H9 (cell line): ENCODE measurements around the gene RASL10A. TPM values are rescaled to one million over a fixed set of nuclear protein-coding genes. Genes with fewer than 3 reads are reported as not detected.

ENCODE experiments used
- DNase-seq: peaks from one replicate; pipeline ENCODE4 v3.0.0-alpha.2; 2017
- H2AFZ ChIP-seq: one replicate; pipeline ENCODE4 v1.6.1; 2013; ENCODE audit warnings: mild to moderate bottlenecking, low read length, control low read depth, moderate library complexity
- H2AK5ac ChIP-seq: 2 replicates; pipeline ENCODE4 v1.6.1; 2013; ENCODE audit warnings: low read length, control low read depth, mixed read lengths; ENCODE audit not compliant: insufficient read length
- H2BK120ac ChIP-seq: one replicate; pipeline ENCODE4 v1.6.1; 2013; ENCODE audit warnings: low read depth, mild to moderate bottlenecking, low read length, control low read depth, inconsistent platforms; ENCODE audit not compliant: poor library complexity, severe bottlenecking
- H2BK12ac ChIP-seq: 2 replicates; pipeline ENCODE4 v1.6.1; 2013; ENCODE audit warnings: low read length, control low read depth, mixed read lengths, low read depth; ENCODE audit not compliant: insufficient read length
- H2BK15ac ChIP-seq: 2 replicates; pipeline ENCODE4 v1.6.1; 2013; ENCODE audit warnings: low read depth, low read length, control low read depth
- H2BK20ac ChIP-seq: one replicate; pipeline ENCODE4 v1.6.1; 2013; ENCODE audit warnings: low read depth, mild to moderate bottlenecking, low read length, control low read depth, inconsistent platforms; ENCODE audit not compliant: poor library complexity, severe bottlenecking
- H2BK5ac ChIP-seq: 2 replicates; pipeline ENCODE4 v1.6.1; 2013; ENCODE audit warnings: low read length, control low read depth, mixed read lengths; ENCODE audit not compliant: insufficient read length
- H3K14ac ChIP-seq: 2 replicates; pipeline ENCODE4 v1.6.1; 2013; ENCODE audit warnings: low read length, control low read depth; ENCODE audit not compliant: insufficient read depth
- H3K18ac ChIP-seq: 2 replicates; pipeline ENCODE4 v1.6.1; 2013; ENCODE audit warnings: low read depth, mild to moderate bottlenecking, mixed read lengths, low read length, control low read depth; ENCODE audit not compliant: insufficient read length
- H3K23ac ChIP-seq: 2 replicates; pipeline ENCODE4 v1.6.1; 2013; ENCODE audit warnings: low read length, control low read depth, mixed read lengths, low read depth; ENCODE audit not compliant: insufficient read length
- H3K23me2 ChIP-seq: 2 replicates; pipeline ENCODE4 v1.6.1; 2013; ENCODE audit warnings: low read depth, mild to moderate bottlenecking, mixed read lengths, low read length, control low read depth; ENCODE audit not compliant: insufficient read length, poor library complexity, severe bottlenecking
- H3K27ac ChIP-seq: 2 replicates; pipeline ENCODE4 v1.5.1; 2013; ENCODE audit warnings: low read length, control low read depth, mixed read lengths, low read depth; ENCODE audit not compliant: insufficient read length
- H3K27me3 ChIP-seq: 2 replicates; pipeline ENCODE4 v1.6.1; 2013; ENCODE audit warnings: low read length, control low read depth, inconsistent platforms; ENCODE audit not compliant: insufficient read depth
- H3K4ac ChIP-seq: 2 replicates; pipeline ENCODE4 v1.6.1; 2013; ENCODE audit warnings: low read depth, mild to moderate bottlenecking, control low read depth, inconsistent platforms, low read length, moderate library complexity
- H3K4me1 ChIP-seq: 2 replicates; pipeline ENCODE4 v1.6.1; 2013; ENCODE audit warnings: low read length, control low read depth, inconsistent platforms; ENCODE audit not compliant: insufficient read depth
- H3K4me2 ChIP-seq: 2 replicates; pipeline ENCODE4 v1.6.1; 2013; ENCODE audit warnings: low read length, control low read depth, mixed read lengths; ENCODE audit not compliant: insufficient read length, insufficient read depth
- H3K56ac ChIP-seq: 2 replicates; pipeline ENCODE4 v1.6.1; 2013; ENCODE audit warnings: low read depth, mild to moderate bottlenecking, mixed read lengths, low read length, control low read depth; ENCODE audit not compliant: insufficient read length
- H3K79me1 ChIP-seq: 2 replicates; pipeline ENCODE4 v1.6.1; 2013; ENCODE audit warnings: low read depth, mild to moderate bottlenecking, moderate library complexity, low read length, control low read depth, inconsistent platforms; ENCODE audit not compliant: insufficient read depth, poor library complexity, severe bottlenecking
- H3K79me2 ChIP-seq: 2 replicates; pipeline ENCODE4 v1.6.1; 2013; ENCODE audit warnings: low read length, control low read depth, inconsistent platforms; ENCODE audit not compliant: insufficient read depth
- H3K9ac ChIP-seq: 2 replicates; pipeline ENCODE4 v1.6.1; 2013; ENCODE audit warnings: low read length, control low read depth, mixed read lengths; ENCODE audit not compliant: insufficient read length; ENCODE audit errors: extremely low read depth
- H3K9me3 ChIP-seq: one replicate; pipeline ENCODE4 v1.6.1; 2013; ENCODE audit warnings: low read depth, low read length, inconsistent platforms; ENCODE audit not compliant: control insufficient read depth
- H3T11ph ChIP-seq: one replicate; pipeline ENCODE4 v1.6.1; 2013; ENCODE audit warnings: mild to moderate bottlenecking, low read length, control low read depth, inconsistent platforms
- H4K20me1 ChIP-seq: one replicate; pipeline ENCODE4 v1.6.1; 2013; ENCODE audit not compliant: control insufficient read depth, insufficient read length, insufficient read depth
- H4K5ac ChIP-seq: 2 replicates; pipeline ENCODE4 v1.6.1; 2013; ENCODE audit warnings: low read depth, mild to moderate bottlenecking, mixed read lengths, low read length, control low read depth; ENCODE audit not compliant: insufficient read length
- H4K8ac ChIP-seq: replicated peaks from 2 replicates; pipeline ENCODE4 v1.6.1; 2013; ENCODE audit warnings: low read length, control low read depth, mixed read lengths, low read depth; ENCODE audit not compliant: insufficient read length
- H4K91ac ChIP-seq: 2 replicates; pipeline ENCODE4 v1.6.1; 2013; ENCODE audit warnings: low read depth, mild to moderate bottlenecking, moderate library complexity, mixed read lengths, low read length, control low read depth; ENCODE audit not compliant: insufficient read length
- H3K27ac Mint-ChIP-seq, 3 experiments: 2 replicates in 2 of 3; 3 replicates in 1 of 3; pipeline ENCODE4 v1.8.0; 2020 to 2021; ENCODE audit warnings: mixed read lengths in 3 of 3, mild to moderate bottlenecking in 1 of 3, moderate library complexity in 1 of 3
- H3K27me3 Mint-ChIP-seq: 2 replicates; pipeline ENCODE4 v1.8.0; 2021; ENCODE audit warnings: low read depth, mild to moderate bottlenecking, moderate library complexity, mixed read lengths
- H3K36me3 Mint-ChIP-seq, 3 experiments: 2 replicates in 2 of 3; 3 replicates in 1 of 3; pipeline ENCODE4 v1.8.0; 2020 to 2021; ENCODE audit warnings: low read depth in 3 of 3, mixed read lengths in 3 of 3; ENCODE audit not compliant: insufficient read depth in 1 of 3
- H3K4me1 Mint-ChIP-seq, 2 experiments: 2 replicates each; pipeline ENCODE4 v1.8.0; 2020; ENCODE audit warnings: mixed read lengths in 2 of 2
- H3K4me3 Mint-ChIP-seq, 2 experiments: 2 replicates in 1 of 2; 3 replicates in 1 of 2; pipeline ENCODE4 v1.8.0; 2020 to 2021; ENCODE audit warnings: mild to moderate bottlenecking in 2 of 2, mixed read lengths in 2 of 2, moderate library complexity in 1 of 2
- H3K9me3 Mint-ChIP-seq, 2 experiments: 2 replicates in 1 of 2; 3 replicates in 1 of 2; pipeline ENCODE4 v1.8.0; 2020; ENCODE audit warnings: mild to moderate bottlenecking in 2 of 2, mixed read lengths in 2 of 2, moderate library complexity in 1 of 2
- WGBS: extraction: QIAGEN DNeasy Blood & Tissue Kit; methylation state at CpG from one replicate; pipeline ENCODE4 v1.1.7; 2013; ENCODE audit warnings: missing lambda C conversion rate, low lambda C conversion rate, mixed read lengths; ENCODE audit not compliant: insufficient read length; ENCODE audit errors: extremely low coverage; 5-methylcytosine and 5-hydroxymethylcytosine counted together
- total RNA-seq: library from RNA; stranded (reverse); gene quantifications from 2 replicates; pipeline ENCODE4 v1.2.1, GENCODE V29; 2021
- TF ChIP-seq, protein P1 (sequence below): fragments of 200-600 bp; sonication (generic); conservative IDR thresholded peaks from 3 replicates; pipeline ENCODE4 v1.8.0; 2021; ENCODE audit warnings: antibody characterized with exemption, mild to moderate bottlenecking

The RASL10A gene
- total RNA-seq, 1 experiment from 2014 or later: 0.90 TPM

DNA sequence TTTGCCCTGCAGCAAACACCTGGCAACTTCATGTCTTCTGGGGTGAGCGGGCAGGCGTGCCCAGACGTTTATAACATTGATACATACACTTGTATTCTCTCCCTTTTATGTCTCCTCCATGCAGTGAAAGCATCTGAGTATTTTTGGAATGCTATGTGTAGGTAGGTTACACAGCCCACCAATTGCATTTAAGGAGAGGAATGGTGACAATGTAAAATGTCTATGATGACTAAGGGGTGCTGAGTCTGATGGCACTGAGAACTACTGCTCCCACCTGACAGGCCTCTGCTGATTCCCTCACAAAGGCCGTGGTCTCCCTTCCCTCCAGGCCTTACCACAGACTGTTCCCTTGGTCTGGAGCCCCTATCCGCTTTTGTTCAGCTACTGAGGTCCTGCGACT is 22.9 kb upstream of the RASL10A start:
- H3K18ac ChIP-seq: no peak overlapping the region
- no peak overlapping the region for H3K56ac ChIP-seq
- H3K4ac ChIP-seq: no peak overlapping the region
- Mint-ChIP-seq H3K9me3 (no peaks in the 10 kb centered on the region), H3K27ac (no peak overlapping the region; a peak in 1 of 7 replicates), H3K4me3 (no peak overlapping the region), H3K27me3 (no peaks in the 10 kb centered on the region), H3K36me3 (peaks cover 27 to 84% (median 60%) of the 10 kb centered on the region in 3 experiments), H3K4me1 (no peaks in the 10 kb centered on the region)
- no peak for DNase-seq
- H4K5ac ChIP-seq: no peak overlapping the region
- H2BK120ac ChIP-seq: no peak overlapping the region
- no peak overlapping the region for H2BK5ac ChIP-seq
- no peak overlapping the region for H2BK15ac ChIP-seq
- H3K23ac ChIP-seq: no peak overlapping the region
- TF ChIP-seq, protein P1, sequence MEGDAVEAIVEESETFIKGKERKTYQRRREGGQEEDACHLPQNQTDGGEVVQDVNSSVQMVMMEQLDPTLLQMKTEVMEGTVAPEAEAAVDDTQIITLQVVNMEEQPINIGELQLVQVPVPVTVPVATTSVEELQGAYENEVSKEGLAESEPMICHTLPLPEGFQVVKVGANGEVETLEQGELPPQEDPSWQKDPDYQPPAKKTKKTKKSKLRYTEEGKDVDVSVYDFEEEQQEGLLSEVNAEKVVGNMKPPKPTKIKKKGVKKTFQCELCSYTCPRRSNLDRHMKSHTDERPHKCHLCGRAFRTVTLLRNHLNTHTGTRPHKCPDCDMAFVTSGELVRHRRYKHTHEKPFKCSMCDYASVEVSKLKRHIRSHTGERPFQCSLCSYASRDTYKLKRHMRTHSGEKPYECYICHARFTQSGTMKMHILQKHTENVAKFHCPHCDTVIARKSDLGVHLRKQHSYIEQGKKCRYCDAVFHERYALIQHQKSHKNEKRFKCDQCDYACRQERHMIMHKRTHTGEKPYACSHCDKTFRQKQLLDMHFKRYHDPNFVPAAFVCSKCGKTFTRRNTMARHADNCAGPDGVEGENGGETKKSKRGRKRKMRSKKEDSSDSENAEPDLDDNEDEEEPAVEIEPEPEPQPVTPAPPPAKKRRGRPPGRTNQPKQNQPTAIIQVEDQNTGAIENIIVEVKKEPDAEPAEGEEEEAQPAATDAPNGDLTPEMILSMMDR: no peak
- no peak overlapping the region for H2BK12ac ChIP-seq
- no peaks in the 10 kb centered on the region for H3K79me2 ChIP-seq
- H3K23me2 ChIP-seq: no peaks in the 10 kb centered on the region
- no peak overlapping the region for H4K8ac ChIP-seq
- H3K9ac ChIP-seq: no peak overlapping the region
- no peak overlapping the region for H4K91ac ChIP-seq
- H2BK20ac ChIP-seq: no peak overlapping the region
- WGBS: no CpG with 5 or more reads among the region's 6 CpGs
- H3K9me3 ChIP-seq: no peaks in the 10 kb centered on the region
- H3K27me3 ChIP-seq: no peaks in the 10 kb centered on the region
- H2AK5ac ChIP-seq: no peak overlapping the region
- H3T11ph ChIP-seq: no peak overlapping the region
- H2AFZ ChIP-seq: no peak overlapping the region
- no peaks in the 10 kb centered on the region for H3K79me1 ChIP-seq
- H3K14ac ChIP-seq: no peak overlapping the region; the same call in 1 of the 2 replicates
- no peak overlapping the region for H3K4me2 ChIP-seq
- H4K20me1 ChIP-seq: no peaks in the 10 kb centered on the region
- no peaks in the 10 kb centered on the region for H3K4me1 ChIP-seq
- no peak overlapping the region for H3K27ac ChIP-seq
